Calu3 (cell line): ENCODE measurements around the gene CCNG1. TPM values are rescaled to one million over a fixed set of nuclear protein-coding genes. Genes with fewer than 3 reads are reported as not detected.

ENCODE experiments used
- BruUV-seq: library from RNA; stranded (reverse); fragments of 400-500 nt; replicated peaks from 2 replicates; lab custom pipeline; 2021; lab: Mats Ljungman, UMichigan
- CTCF ChIA-PET: fragments of 300-600 bp; sonication (Branson Sonifier 250); formaldehyde crosslinking; loops from one replicate; lab custom pipeline; 2022; ENCODE audit warnings: antibody characterized with exemption; lab: Charles Lee
- DNase-seq: peaks from one replicate; pipeline ENCODE4 v3.0.0; 2022
- H3K27ac Mint-ChIP-seq: one replicate; pipeline ENCODE4 v1.8.0; 2022; ENCODE audit warnings: mixed read lengths; ENCODE audit not compliant: unreplicated experiment
- H3K27me3 Mint-ChIP-seq: one replicate; pipeline ENCODE4 v1.8.0; 2022; ENCODE audit warnings: mixed read lengths; ENCODE audit not compliant: unreplicated experiment
- H3K36me3 Mint-ChIP-seq: one replicate; pipeline ENCODE4 v1.8.0; 2022; ENCODE audit warnings: mild to moderate bottlenecking, moderate library complexity, mixed read lengths; ENCODE audit not compliant: insufficient read depth, unreplicated experiment
- H3K4me1 Mint-ChIP-seq: one replicate; pipeline ENCODE4 v1.8.0; 2022; ENCODE audit warnings: mild to moderate bottlenecking, low read depth, mixed read lengths; ENCODE audit not compliant: unreplicated experiment
- H3K4me3 Mint-ChIP-seq: one replicate; pipeline ENCODE4 v1.8.0; 2022; ENCODE audit warnings: mild to moderate bottlenecking, low read depth, moderate library complexity, mixed read lengths; ENCODE audit not compliant: unreplicated experiment
- H3K9me3 Mint-ChIP-seq: one replicate; pipeline ENCODE4 v1.8.0; 2022; ENCODE audit warnings: low read depth, mixed read lengths; ENCODE audit not compliant: unreplicated experiment
- CTCF ChIP-seq: fragments of 200-600 bp; IDR thresholded peaks from one replicate; pipeline ENCODE4 v1.8.0; 2022; ENCODE audit warnings: antibody characterized with exemption; ENCODE audit not compliant: unreplicated experiment
- intact Hi-C: fragments of 100-400 bp; cut with micrococcal nuclease; formaldehyde crosslinking; loops from one replicate; pipeline ENCODE4 v1.10.0; 2022; ENCODE audit not compliant: unreplicated experiment
- total RNA-seq: library from RNA; stranded (reverse); gene quantifications from 2 replicates; pipeline ENCODE4 v1.2.3, GENCODE V29; 2022

The CCNG1 gene
- total RNA-seq, 1 experiment from 2014 or later = 105 TPM

DNA sequence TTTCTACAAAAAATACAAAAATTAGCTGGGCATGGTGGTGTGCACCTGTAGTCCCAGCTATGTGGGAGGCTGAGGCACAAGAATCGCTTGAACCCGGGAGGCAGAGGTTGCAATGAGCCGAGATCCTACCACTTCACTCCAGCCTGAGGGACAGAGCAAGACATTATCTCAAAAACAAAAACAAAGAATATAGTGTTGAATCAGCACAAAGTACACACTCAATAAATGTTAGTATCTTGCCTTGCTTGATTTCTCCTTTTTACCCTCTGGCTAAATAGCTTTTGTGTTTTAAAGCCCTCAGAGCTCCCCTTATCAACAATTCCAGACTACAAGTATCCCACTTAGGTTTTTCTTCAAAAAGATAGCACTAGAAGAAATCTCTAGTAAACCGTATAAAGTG, 37.5 kb upstream of the CCNG1 start:
- no peak for TF ChIP-seq CTCF
- intact Hi-C loops = no loop called here
- H3K27ac Mint-ChIP-seq = no peak overlapping the region
- no peak overlapping the region for H3K4me3 Mint-ChIP-seq
- CTCF ChIA-PET = interaction anchor here (0.6 kb wide), 2 partner anchors 16 to 777 kb away, joined by 3 to 4 read pairs; no protein-coding TSS in a partner anchor
- no peaks in the 10 kb centered on the region for H3K9me3 Mint-ChIP-seq
- no TSS peak for BruUV-seq
- H3K4me1 Mint-ChIP-seq = peaks cover 8% of the 10 kb centered on the region
- H3K27me3 Mint-ChIP-seq = no peaks in the 10 kb centered on the region
- no peak for DNase-seq
- no peaks in the 10 kb centered on the region for H3K36me3 Mint-ChIP-seq

DNA sequence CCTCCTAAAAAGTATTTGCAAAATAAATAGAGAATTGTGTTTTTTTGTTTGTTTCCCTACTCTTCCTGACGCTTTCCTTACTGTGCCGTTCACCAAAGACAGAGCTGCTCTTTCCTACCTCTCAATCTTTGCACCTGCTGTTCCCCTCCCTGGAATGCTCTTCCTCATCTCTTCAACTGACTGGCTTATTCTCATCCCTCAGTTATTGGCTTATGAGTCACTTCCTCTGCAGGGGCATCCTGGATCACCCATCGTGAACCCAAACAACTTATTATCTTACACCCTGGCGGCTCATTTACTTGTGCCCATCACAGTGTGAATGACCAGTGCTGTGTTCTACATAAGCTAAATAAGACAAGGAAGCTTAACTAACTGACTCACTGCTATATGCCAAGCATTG, 36.1 kb upstream of the CCNG1 start:
- Mint-ChIP-seq H3K4me3 (no peak overlapping the region), H3K27ac (no peak overlapping the region), H3K36me3 (no peaks in the 10 kb centered on the region), H3K9me3 (no peaks in the 10 kb centered on the region), H3K27me3 (no peaks in the 10 kb centered on the region), H3K4me1 (peaks cover 9% of the 10 kb centered on the region)
- CTCF ChIA-PET = no interaction called here
- no peak for TF ChIP-seq CTCF
- no TSS peak for BruUV-seq
- intact Hi-C loops = no loop called here
- DNase-seq = no peak

DNA sequence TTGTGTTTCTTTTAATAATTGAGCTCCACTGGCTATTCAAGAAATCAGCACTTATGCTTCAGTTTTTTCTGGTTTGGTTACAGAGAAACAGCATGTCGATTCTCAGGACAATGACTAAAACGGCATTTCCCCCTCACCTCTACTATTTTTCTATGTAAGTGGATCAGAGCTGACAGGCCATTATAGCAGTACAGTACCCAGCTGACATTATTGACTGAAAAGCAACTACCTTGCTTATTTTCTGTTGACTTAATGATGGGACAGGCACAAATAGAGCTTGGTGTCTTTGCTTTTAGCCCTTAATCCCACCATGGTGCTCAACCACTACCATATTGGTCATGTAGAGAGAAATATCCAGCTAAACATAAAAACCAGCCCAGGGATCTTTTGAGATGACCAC, 35.4 kb upstream of the CCNG1 start:
- intact Hi-C loops = no loop called here
- H3K27ac Mint-ChIP-seq = no peak overlapping the region
- H3K9me3 Mint-ChIP-seq = no peaks in the 10 kb centered on the region
- peaks cover 16% of the 10 kb centered on the region for H3K4me1 Mint-ChIP-seq
- no peaks in the 10 kb centered on the region for H3K27me3 Mint-ChIP-seq
- CTCF ChIA-PET = no interaction called here
- H3K36me3 Mint-ChIP-seq = peaks cover under 1% of the 10 kb centered on the region
- DNase-seq = no peak
- TF ChIP-seq CTCF = no peak
- no TSS peak for BruUV-seq
- H3K4me3 Mint-ChIP-seq = no peak overlapping the region

GRCh38 chr5:163404364-163405173, 32.8 kb upstream of the CCNG1 start:
- Mint-ChIP-seq H3K4me3 (no peak overlapping the region), H3K27ac (no peak overlapping the region), H3K36me3 (peaks cover 13% of the 10 kb centered on the region), H3K4me1 (peaks cover 40% of the 10 kb centered on the region), H3K27me3 (no peaks in the 10 kb centered on the region), H3K9me3 (no peaks in the 10 kb centered on the region)
- intact Hi-C loops = no loop called here
- no peak for DNase-seq
- CTCF ChIA-PET = interaction anchor here (0.5 to 0.7 kb wide), 3 partner anchors 24 to 1509 kb away, joined by 3 read pairs; no protein-coding TSS in a partner anchor
- TF ChIP-seq CTCF = no peak
- no TSS peak for BruUV-seq
